Measurements from ENCODE around the gene GUCY2D. TPM values are rescaled to one million over a fixed set of nuclear protein-coding genes. Genes with fewer than 3 reads are reported as not detected.

Gene GUCY2D
- total RNA-seq, 4 donors from 2014 or later = 0.14 TPM; not detected in 3

DNA sequence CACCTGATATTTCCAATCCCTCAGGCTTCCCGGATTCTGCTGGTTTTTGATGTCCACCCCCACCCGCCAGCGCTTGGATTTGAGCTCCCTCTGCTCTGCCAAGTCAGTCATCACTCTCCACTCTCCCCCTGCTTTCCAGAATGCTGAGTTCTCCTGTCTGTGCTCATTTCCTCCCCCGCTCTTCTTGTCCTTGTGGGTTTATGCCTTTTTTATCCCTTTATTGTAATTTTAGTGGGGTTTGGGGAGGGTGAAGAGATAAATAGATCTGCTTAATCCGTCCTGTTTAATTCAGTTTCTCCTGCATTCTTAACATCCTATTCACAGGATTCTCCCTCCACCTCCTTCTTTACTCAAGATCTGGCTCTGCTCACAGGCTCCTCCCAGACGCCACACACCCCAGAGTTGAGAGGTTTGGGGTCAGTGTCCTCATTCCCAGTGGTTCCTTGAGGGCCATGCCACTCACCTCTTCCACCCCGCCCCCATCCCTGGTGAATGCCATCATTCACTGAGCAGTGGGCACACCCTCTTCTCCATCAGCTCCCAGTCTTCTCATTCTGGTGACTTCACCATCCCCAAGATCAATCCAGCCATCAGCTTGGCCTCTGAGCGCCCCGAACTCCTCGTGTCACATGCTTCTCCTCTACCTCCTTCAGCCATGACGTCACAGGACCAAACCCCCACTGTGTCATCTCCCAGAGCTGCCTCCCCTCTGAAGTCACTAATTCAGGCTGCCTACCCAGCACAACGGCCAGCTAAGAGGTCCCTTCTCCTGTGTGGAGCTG lies 15.1 kb upstream of the GUCY2D start:
- no peak for TF ChIP-seq POLR2A (IDR thresholded peaks at IDR 0.05)
- TF ChIP-seq, protein P1, sequence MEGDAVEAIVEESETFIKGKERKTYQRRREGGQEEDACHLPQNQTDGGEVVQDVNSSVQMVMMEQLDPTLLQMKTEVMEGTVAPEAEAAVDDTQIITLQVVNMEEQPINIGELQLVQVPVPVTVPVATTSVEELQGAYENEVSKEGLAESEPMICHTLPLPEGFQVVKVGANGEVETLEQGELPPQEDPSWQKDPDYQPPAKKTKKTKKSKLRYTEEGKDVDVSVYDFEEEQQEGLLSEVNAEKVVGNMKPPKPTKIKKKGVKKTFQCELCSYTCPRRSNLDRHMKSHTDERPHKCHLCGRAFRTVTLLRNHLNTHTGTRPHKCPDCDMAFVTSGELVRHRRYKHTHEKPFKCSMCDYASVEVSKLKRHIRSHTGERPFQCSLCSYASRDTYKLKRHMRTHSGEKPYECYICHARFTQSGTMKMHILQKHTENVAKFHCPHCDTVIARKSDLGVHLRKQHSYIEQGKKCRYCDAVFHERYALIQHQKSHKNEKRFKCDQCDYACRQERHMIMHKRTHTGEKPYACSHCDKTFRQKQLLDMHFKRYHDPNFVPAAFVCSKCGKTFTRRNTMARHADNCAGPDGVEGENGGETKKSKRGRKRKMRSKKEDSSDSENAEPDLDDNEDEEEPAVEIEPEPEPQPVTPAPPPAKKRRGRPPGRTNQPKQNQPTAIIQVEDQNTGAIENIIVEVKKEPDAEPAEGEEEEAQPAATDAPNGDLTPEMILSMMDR (IDR thresholded peaks at IDR 0.05) = no peak
- TF ChIP-seq EP300 (IDR thresholded peaks at IDR 0.05; ENCODE audit: low read depth) = no peak
- no peak for TF ChIP-seq POLR2AphosphoS5 (IDR thresholded peaks at IDR 0.05)
- intact Hi-C loops (cut with DNase I; ENCODE audit: low total_unique reads) (loop anchor here (5.0 kb wide), 1 partner anchor 125 kb away; no protein-coding TSS in a partner anchor), in situ Hi-C loops (cut with MboI; ENCODE audit: low pct_ligation_motif_present in 1 of 4, low pct_unique_long_range_greater_than_20kb in 1 of 4, low sequenced_read_pairs in 3 of 4) (loop anchor here (5.0 to 25.0 kb wide), 3 partner anchors 63 to 125 kb away; partner anchors contain the start of genes CYB5D1 (in 2 of the 4), NAA38 (in 2 of the 4), TMEM88 (in 2 of the 4) and KCNAB3 (in 1 of the 4))
- 72 to 73% methylated on average over 10 to 12 of the region's 12 CpGs for WGBS, 2 donors (ENCODE audit: low coverage in 1 of 2)
- Histone ChIP-seq H3K36me3 (no peaks in the 10 kb centered on the region), H3K4me3 (no peak overlapping the region), H3K4me1 (peaks cover 0 to 14% (median 5%) of the 10 kb centered on the region in 4 donors), H3K27me3 (no peaks in the 10 kb centered on the region), H3K9me3 (no peaks in the 10 kb centered on the region), H3K27ac (no peak overlapping the region)
- no peak for DNase-seq

DNA sequence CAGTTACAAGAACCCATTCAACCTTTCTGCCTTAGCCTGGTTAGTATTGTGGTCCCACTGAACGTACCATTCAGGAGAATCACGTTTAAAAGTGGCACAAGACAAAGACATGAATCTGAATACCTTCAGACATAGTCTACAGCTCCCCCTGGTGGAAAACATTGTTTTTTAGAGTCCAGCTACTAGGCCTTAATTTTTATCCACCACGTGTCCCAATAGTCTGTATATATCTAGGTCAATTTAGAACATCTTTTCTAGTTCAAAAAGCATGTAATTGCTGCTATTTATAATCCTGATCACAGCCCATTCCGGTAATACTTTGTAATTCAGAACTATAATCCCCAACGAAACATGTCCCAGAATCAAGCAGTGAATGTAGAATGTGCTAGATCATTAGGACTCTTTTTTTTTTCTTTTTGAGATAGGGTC lies 13.7 kb upstream of the GUCY2D start:
- Histone ChIP-seq H3K36me3 (no peaks in the 10 kb centered on the region), H3K9me3 (no peaks in the 10 kb centered on the region), H3K4me1 (peaks cover 0 to 14% (median 5%) of the 10 kb centered on the region in 4 donors), H3K27me3 (no peaks in the 10 kb centered on the region), H3K27ac (peak overlapping the region in 2 of 4 donors; percentile 25 to 59), H3K4me3 (no peak overlapping the region)
- 20 to 27% methylated on average over 3 to 5 of the region's 5 CpGs for WGBS, 2 donors (ENCODE audit: low coverage in 1 of 2)
- no peak for TF ChIP-seq POLR2A (IDR thresholded peaks at IDR 0.05)
- TF ChIP-seq, protein P1 (IDR thresholded peaks at IDR 0.05) = peak; percentile 66 to 85 (median 69)
- peak; percentile 26 for DNase-seq
- in situ Hi-C loops (cut with MboI; ENCODE audit: low pct_ligation_motif_present in 1 of 4, low pct_unique_long_range_greater_than_20kb in 1 of 4, low sequenced_read_pairs in 3 of 4) (loop anchor here (5.0 to 25.0 kb wide), 3 partner anchors 64 to 126 kb away; partner anchors contain the start of genes CYB5D1 (in 2 of the 4), NAA38 (in 2 of the 4), TMEM88 (in 2 of the 4) and KCNAB3 (in 1 of the 4)), intact Hi-C loops (cut with DNase I; ENCODE audit: low total_unique reads) (loop anchor here (2.0 to 5.0 kb wide), 2 partner anchors 76 to 126 kb away; no protein-coding TSS in a partner anchor)

DNA sequence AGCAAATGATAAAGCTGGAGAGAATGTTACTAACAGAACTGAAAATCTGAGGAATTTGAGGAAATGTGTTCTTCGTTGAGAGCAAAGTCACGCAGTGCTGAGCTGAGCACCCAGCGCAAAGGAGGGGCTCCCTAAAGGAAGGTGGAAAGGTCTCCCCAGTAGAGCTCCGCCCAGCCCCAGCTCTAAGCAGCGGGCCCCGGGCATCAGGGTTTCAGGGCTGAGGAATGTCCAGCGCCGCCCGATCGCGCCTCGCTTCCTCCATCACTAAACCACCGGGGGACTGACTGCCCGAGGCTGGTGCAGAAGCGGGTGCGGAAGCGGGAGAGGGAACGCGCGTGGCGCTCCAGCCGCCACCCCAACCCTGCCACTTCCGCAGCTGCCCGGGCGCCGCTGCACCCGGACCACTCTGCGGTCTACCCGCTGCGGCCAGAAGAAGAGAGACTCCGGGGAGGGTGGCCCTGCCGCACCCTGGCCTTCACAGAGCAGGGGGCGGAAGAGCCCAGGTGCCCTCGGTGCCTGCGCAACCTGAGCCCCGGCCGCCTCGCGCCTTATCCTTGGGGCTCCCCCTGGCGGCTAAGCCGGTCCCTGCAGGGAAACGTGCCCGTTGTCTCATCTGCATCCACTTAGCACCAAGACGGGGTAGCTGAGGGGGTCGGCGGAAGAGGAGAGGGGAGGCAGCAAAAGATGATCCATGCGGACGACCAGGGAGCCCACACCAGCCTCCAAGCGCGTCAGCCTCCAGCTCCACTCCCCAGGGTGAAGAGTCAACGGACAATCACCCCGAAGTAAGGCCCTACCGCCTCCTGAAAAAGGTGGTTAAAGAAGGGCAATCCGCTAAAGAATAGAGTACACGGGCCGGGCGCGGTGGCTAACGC lies 12.4 kb upstream of the GUCY2D start:
- peak; percentile 90 for DNase-seq
- H3K27ac ChIP-seq = peak overlapping the region; percentile 59 to 75 (median 70)
- no peaks in the 10 kb centered on the region for H3K9me3 ChIP-seq
- peaks cover 2% of the 10 kb centered on the region for H3K27me3 ChIP-seq
- 4% methylated on average over 45 of the region's 59 CpGs; no CpG with 5 or more reads in 1 of the 2 donors for WGBS, 2 donors (ENCODE audit: low coverage in 1 of 2)
- intact Hi-C loops (cut with DNase I; ENCODE audit: low total_unique reads) (loop anchor here (2.0 to 5.0 kb wide), 2 partner anchors 77 to 128 kb away; no protein-coding TSS in a partner anchor), in situ Hi-C loops (cut with MboI; ENCODE audit: low pct_ligation_motif_present in 1 of 4, low pct_unique_long_range_greater_than_20kb in 1 of 4, low sequenced_read_pairs in 3 of 4) (loop anchor here (5.0 to 25.0 kb wide), 3 partner anchors 65 to 128 kb away; partner anchors contain the start of genes CYB5D1 (in 2 of the 4), NAA38 (in 2 of the 4), TMEM88 (in 2 of the 4) and KCNAB3 (in 1 of the 4))
- peaks cover 0 to 14% (median 5%) of the 10 kb centered on the region in 4 donors for H3K4me1 ChIP-seq
- no peak for TF ChIP-seq POLR2A (IDR thresholded peaks at IDR 0.05)
- TF ChIP-seq, protein P1 (IDR thresholded peaks at IDR 0.05) = peak; percentile 94 to 99 (median 97)
- TF ChIP-seq POLR2AphosphoS5 (IDR thresholded peaks at IDR 0.05) = peak in 1 of 3 donors; percentile 30
- TF ChIP-seq EP300 (IDR thresholded peaks at IDR 0.05; ENCODE audit: low read depth) = no peak
- H3K4me3 ChIP-seq = peak overlapping the region; percentile 21 to 56 (median 48)
- no peaks in the 10 kb centered on the region for H3K36me3 ChIP-seq

Measured in transverse colon (tissue), 4 donors.